ENCODE measurements around the gene EEF2KMT. TPM values are rescaled to one million over a fixed set of nuclear protein-coding genes. Genes with fewer than 3 reads are reported as not detected.
"Not testable (repeated sequence)": the region's sequence is repeated elsewhere in the genome, so short reads cannot be mapped to it uniquely, and the experiment has no call there.

Gene EEF2KMT
- total RNA-seq, 4 donors from 2014 or later, result 4.5 to 7.2 (median 6.5) TPM

DNA sequence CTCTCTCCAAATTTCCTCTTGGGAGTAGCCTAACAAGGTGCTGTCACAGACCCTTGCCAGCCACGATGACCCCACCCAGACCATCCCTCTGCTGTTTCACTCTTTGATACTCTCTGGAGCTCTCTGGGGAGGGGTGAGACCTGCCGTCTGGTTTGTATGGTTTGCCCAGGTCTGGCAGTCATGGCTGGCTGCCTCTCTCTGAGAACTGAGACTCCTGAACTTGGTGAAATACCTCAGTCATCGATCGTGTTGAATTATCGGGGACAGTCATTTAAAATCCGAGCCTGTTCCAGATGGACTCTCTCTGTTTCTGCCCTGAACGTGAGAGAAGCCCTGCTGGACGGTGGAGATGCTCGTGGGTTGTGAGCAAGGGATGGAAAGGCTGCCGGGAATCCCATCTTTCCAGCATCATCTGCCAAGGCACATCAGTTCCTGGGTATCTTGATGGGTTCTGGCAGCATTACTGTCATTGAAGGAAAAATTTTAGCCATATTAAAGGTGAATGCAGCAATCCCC lies 19.2 kb upstream of the EEF2KMT start:
- intact Hi-C loops (cut with DNase I; ENCODE audit: low total_unique reads); H3K4me3 ChIP-seq; DNase-seq; H3K27ac ChIP-seq; H3K4me1 ChIP-seq; H3K9me3 ChIP-seq; H3K27me3 ChIP-seq; in situ Hi-C loops (cut with MboI; ENCODE audit: low pct_ligation_motif_present in 1 of 4, low pct_unique_long_range_greater_than_20kb in 1 of 4, low sequenced_read_pairs in 3 of 4); H3K36me3 ChIP-seq: not testable (repeated sequence)
- 43% methylated on average over 10 of the region's 10 CpGs; no CpG with 5 or more reads in 1 of the 2 donors for WGBS, 2 donors (ENCODE audit: low coverage in 1 of 2)

DNA sequence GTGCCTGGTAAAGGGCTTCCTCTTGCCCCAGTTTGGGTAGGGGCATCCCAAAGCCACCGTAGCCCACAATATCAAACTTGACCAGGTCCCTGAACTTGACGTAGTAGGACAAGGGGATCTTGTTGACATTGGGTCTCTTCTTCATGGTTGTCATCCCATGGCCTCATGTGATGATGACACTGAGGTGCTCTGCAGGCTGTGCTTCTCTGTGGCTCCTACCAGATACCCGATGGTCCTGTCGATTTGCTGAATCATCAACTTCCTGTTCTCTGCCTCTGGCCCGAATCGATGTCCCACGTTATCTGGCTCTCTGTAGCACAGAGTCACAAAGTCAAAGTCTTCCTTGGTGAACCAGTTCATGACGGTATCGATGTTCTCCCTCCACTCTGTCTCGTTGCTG lies 13.3 kb upstream of the EEF2KMT start:
- H3K9me3 ChIP-seq; H3K36me3 ChIP-seq; intact Hi-C loops (cut with DNase I; ENCODE audit: low total_unique reads); H3K27ac ChIP-seq; in situ Hi-C loops (cut with MboI; ENCODE audit: low pct_ligation_motif_present in 1 of 4, low pct_unique_long_range_greater_than_20kb in 1 of 4, low sequenced_read_pairs in 3 of 4); H3K4me3 ChIP-seq; DNase-seq; H3K27me3 ChIP-seq; H3K4me1 ChIP-seq: not testable (repeated sequence)
- WGBS, 2 donors (ENCODE audit: low coverage in 1 of 2), result 88% methylated on average over 10 of the region's 10 CpGs; no CpG with 5 or more reads in 1 of the 2 donors

DNA sequence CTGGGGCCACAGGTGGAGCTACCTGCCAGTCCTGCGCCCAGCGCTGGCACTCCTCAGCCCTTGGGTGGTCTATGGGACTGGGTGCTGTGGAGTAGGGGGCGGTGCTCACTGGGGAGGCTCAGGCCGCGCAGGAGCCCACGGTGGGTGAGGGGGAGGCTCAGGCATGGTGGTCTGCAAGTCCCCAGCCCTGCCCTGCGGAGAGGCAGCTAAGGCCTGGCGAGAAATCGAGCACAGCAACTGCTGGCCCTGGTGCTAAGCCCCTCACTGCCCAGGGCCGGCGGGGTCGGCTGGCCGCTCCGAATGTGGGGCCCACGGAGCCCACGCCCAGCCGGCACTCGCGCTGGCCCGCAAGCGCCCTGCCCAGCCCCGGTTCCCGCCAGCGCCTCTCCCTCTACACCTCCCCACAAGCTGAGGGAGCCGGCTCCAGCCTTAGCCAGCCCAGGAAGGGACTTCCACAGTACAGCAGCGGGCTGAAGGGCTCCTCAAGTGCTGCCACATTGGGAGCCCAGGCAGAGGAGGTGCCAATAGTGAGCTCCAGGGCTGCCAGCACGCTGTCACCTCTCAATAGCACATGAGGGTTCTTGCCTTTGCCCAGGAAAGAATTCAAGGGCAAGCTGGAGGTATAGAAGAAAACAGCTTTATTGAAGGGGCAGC lies 11.0 kb upstream of the EEF2KMT start:
- TF ChIP-seq EP300 (IDR thresholded peaks at IDR 0.05; ENCODE audit: low read depth) (no peak), POLR2AphosphoS5 (IDR thresholded peaks at IDR 0.05) (no peak), POLR2A (IDR thresholded peaks at IDR 0.05) (no peak)
- TF ChIP-seq, protein P1, sequence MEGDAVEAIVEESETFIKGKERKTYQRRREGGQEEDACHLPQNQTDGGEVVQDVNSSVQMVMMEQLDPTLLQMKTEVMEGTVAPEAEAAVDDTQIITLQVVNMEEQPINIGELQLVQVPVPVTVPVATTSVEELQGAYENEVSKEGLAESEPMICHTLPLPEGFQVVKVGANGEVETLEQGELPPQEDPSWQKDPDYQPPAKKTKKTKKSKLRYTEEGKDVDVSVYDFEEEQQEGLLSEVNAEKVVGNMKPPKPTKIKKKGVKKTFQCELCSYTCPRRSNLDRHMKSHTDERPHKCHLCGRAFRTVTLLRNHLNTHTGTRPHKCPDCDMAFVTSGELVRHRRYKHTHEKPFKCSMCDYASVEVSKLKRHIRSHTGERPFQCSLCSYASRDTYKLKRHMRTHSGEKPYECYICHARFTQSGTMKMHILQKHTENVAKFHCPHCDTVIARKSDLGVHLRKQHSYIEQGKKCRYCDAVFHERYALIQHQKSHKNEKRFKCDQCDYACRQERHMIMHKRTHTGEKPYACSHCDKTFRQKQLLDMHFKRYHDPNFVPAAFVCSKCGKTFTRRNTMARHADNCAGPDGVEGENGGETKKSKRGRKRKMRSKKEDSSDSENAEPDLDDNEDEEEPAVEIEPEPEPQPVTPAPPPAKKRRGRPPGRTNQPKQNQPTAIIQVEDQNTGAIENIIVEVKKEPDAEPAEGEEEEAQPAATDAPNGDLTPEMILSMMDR (IDR thresholded peaks at IDR 0.05), result no peak
- in situ Hi-C loops (cut with MboI; ENCODE audit: low pct_ligation_motif_present in 1 of 4, low pct_unique_long_range_greater_than_20kb in 1 of 4, low sequenced_read_pairs in 3 of 4) (no loop called here), intact Hi-C loops (cut with DNase I; ENCODE audit: low total_unique reads) (no loop called here)
- no peak for DNase-seq
- no peak overlapping the region for H3K27ac ChIP-seq
- no peaks in the 10 kb centered on the region for H3K4me1 ChIP-seq
- H3K27me3 ChIP-seq, result no peaks in the 10 kb centered on the region
- H3K4me3 ChIP-seq, result no peak overlapping the region
- 88% methylated on average over 6 of the region's 27 CpGs; no CpG with 5 or more reads in 1 of the 2 donors for WGBS, 2 donors (ENCODE audit: low coverage in 1 of 2)
- no peaks in the 10 kb centered on the region for H3K36me3 ChIP-seq
- H3K9me3 ChIP-seq, result no peaks in the 10 kb centered on the region

DNA sequence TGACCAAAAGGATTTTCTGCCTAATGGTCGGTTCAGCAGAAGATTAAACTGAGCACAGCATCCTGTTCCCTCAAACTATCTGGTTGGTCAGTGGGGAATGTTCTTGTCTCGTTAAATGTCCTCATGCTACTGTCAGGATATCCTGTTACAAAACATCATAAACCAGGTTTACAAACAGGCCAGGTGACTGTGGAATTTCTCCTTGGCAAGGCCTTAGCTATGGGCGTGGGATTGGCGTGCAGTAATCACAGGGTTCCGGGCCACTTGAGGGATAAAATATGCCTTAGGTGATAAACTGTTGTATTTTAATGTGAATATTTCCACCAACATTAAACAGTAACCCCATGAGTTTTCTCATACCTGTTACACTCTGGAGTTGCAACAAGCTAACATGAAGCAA lies 7.4 kb upstream of the EEF2KMT start:
- in situ Hi-C loops (cut with MboI; ENCODE audit: low pct_ligation_motif_present in 1 of 4, low pct_unique_long_range_greater_than_20kb in 1 of 4, low sequenced_read_pairs in 3 of 4); H3K27ac ChIP-seq; H3K4me1 ChIP-seq; intact Hi-C loops (cut with DNase I; ENCODE audit: low total_unique reads); H3K9me3 ChIP-seq; H3K27me3 ChIP-seq; H3K36me3 ChIP-seq; H3K4me3 ChIP-seq; DNase-seq: not testable (repeated sequence)
- WGBS, 2 donors (ENCODE audit: low coverage in 1 of 2), result 43% methylated on average over 5 of the region's 5 CpGs; no CpG with 5 or more reads in 1 of the 2 donors

DNA sequence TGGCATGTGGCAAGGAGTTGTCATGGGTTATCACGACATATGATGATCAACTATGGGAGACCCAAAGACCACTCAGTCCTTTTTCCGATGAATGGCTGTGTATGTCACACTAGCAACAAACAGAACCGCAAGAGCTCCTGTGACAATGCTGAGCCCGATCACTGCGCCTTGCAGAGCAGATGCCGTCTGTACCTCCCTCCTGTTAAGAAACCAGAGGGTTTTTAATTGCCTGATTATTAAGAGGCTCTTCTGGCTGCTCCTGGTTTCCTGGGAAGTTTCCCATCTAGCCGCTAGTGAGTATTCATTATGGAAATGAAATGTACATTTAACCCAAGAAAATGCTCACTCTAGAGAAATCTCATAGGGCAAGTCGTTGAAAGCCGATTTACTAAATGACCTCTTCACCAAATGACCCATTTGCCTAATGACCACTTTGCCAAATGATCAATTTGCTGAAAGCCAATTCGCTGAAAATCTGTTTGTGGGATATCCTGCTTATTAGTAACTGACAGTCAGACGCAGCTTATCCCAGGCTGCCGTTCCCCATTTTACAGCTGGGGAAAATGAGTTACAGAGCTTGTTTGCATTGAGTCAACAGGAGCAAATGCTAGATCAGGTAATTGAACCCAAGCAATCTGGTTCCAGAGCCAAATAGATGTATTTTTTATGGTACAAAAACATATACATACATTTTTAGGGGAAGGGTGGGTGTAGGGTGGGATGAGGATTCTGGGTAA lies 5.9 kb upstream of the EEF2KMT start:
- H3K4me1 ChIP-seq; H3K27me3 ChIP-seq; H3K27ac ChIP-seq; in situ Hi-C loops (cut with MboI; ENCODE audit: low pct_ligation_motif_present in 1 of 4, low pct_unique_long_range_greater_than_20kb in 1 of 4, low sequenced_read_pairs in 3 of 4); DNase-seq; H3K4me3 ChIP-seq; intact Hi-C loops (cut with DNase I; ENCODE audit: low total_unique reads); H3K9me3 ChIP-seq; H3K36me3 ChIP-seq: not testable (repeated sequence)
- 83 to 86% methylated on average over 5 to 12 of the region's 12 CpGs for WGBS, 2 donors (ENCODE audit: low coverage in 1 of 2)

DNA sequence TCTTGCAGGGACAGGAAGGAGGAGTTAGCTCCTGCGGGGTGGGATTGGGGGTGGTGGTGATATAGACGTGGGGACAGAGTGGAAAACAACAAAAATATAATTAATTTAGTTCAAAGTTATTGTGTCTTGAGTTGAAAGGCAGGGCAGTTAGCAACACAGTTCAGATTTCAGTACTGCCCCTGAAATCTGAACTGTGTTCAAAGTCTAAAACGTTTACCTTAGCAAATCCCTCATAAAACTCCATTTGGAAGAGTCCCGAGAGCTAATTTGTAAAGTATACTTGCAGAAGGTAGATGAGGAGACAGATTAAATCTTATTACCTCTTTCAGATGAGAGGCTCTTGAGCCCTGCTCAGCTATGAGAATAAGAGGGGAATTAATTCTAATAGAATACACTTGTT lies 1.6 kb upstream of the EEF2KMT start:
- DNase-seq; H3K36me3 ChIP-seq; H3K9me3 ChIP-seq; in situ Hi-C loops (cut with MboI; ENCODE audit: low pct_ligation_motif_present in 1 of 4, low pct_unique_long_range_greater_than_20kb in 1 of 4, low sequenced_read_pairs in 3 of 4); H3K27me3 ChIP-seq: not testable (repeated sequence)
- intact Hi-C loops (cut with DNase I; ENCODE audit: low total_unique reads), result loop anchor here (10.0 kb wide), 1 partner anchor 744 kb away; the partner anchor contains the start of gene PAM16
- Histone ChIP-seq H3K4me1 (peaks cover 0 to 11% (median 5%) of the 10 kb centered on the region in 4 donors), H3K27ac (peak overlapping the region; percentile 80 to 89 (median 86)), H3K4me3 (peak overlapping the region in 2 of 4 donors; percentile 53 to 66)
- 13% methylated on average over 4 of the region's 4 CpGs; no CpG with 5 or more reads in 1 of the 2 donors for WGBS, 2 donors (ENCODE audit: low coverage in 1 of 2)

All from transverse colon (tissue), 4 donors.